ENCODE data around the gene SLC6A12.

SLC6A12 gene

GRCh38 chr12:214003-214741 is at the start of gene SLC6A12:
TSS of gene SLC6A12 (minus strand) at chr12:214157. CDS start at chr12:209986, 4,171 bp downstream.
- DNase-seq (ENCODE audit: low read depth): no peak
- H3K4me3 ChIP-seq (ENCODE audit: low read depth, low read length): no peak within 1 kb of the TSS

- DNase-seq (ENCODE audit: low read depth): no peak
- no peak overlapping the region for H3K4me3 ChIP-seq (ENCODE audit: low read depth, low read length)
Observed at GRCh38 chr12:263574-263973, 49.6 kb upstream of the SLC6A12 start.

GRCh38 chr12:262817-263216 is 48.9 kb upstream of the SLC6A12 start, which contains the start of gene SLC6A13:
TSS of gene SLC6A13 (minus strand) at chr12:262836. CDS start at chr12:260052, 2,784 bp downstream.
- DNase-seq (ENCODE audit: low read depth): no peak

GRCh38 chr12:262113-262512 is 48.2 kb upstream of the SLC6A12 start:
- H3K4me3 ChIP-seq (ENCODE audit: low read depth, low read length): no peak overlapping the region
- DNase-seq (ENCODE audit: low read depth): no peak

More at GRCh38 chr12:262817-263216, 48.9 kb upstream of the SLC6A12 start, which contains the start of gene SLC6A13:
- no peak within 1 kb of the TSS for H3K4me3 ChIP-seq (ENCODE audit: low read depth, low read length)

GRCh38 chr12:257521-258321 is 43.8 kb upstream of the SLC6A12 start:
- no peak overlapping the region for H3K4me3 ChIP-seq (ENCODE audit: low read depth, low read length)
- DNase-seq (ENCODE audit: low read depth): no peak

GRCh38 chr12:256958-257357 is 43.0 kb upstream of the SLC6A12 start:
- no peak for DNase-seq (ENCODE audit: low read depth)

GRCh38 chr12:256225-256624 is 42.3 kb upstream of the SLC6A12 start:
- H3K4me3 ChIP-seq (ENCODE audit: low read depth, low read length): no peak overlapping the region
- no peak for DNase-seq (ENCODE audit: low read depth)

More at GRCh38 chr12:256958-257357, 43.0 kb upstream of the SLC6A12 start:
- no peak overlapping the region for H3K4me3 ChIP-seq (ENCODE audit: low read depth, low read length)

- no peak overlapping the region for H3K4me3 ChIP-seq (ENCODE audit: low read depth, low read length)
- DNase-seq (ENCODE audit: low read depth): no peak
Observed at GRCh38 chr12:254912-255311, 41.0 kb upstream of the SLC6A12 start.

GRCh38 chr12:254039-254438 is 40.1 kb upstream of the SLC6A12 start:
- no peak for DNase-seq (ENCODE audit: low read depth)
- H3K4me3 ChIP-seq (ENCODE audit: low read depth, low read length): no peak overlapping the region

GRCh38 chr12:253116-253831 is 39.3 kb upstream of the SLC6A12 start:
- no peak overlapping the region for H3K4me3 ChIP-seq (ENCODE audit: low read depth, low read length)
- no peak for DNase-seq (ENCODE audit: low read depth)

- H3K4me3 ChIP-seq (ENCODE audit: low read depth, low read length): no peak overlapping the region
- DNase-seq (ENCODE audit: low read depth): no peak
Observed at GRCh38 chr12:252636-253035, 38.7 kb upstream of the SLC6A12 start.

GRCh38 chr12:247271-247670 is 33.3 kb upstream of the SLC6A12 start:
- H3K4me3 ChIP-seq (ENCODE audit: low read depth, low read length): no peak overlapping the region
- DNase-seq (ENCODE audit: low read depth): no peak

GRCh38 chr12:243381-243780 is 29.4 kb upstream of the SLC6A12 start:
- H3K4me3 ChIP-seq (ENCODE audit: low read depth, low read length): no peak overlapping the region
- no peak for DNase-seq (ENCODE audit: low read depth)

- no peak overlapping the region for H3K4me3 ChIP-seq (ENCODE audit: low read depth, low read length)
- no peak for DNase-seq (ENCODE audit: low read depth)
Observed at GRCh38 chr12:242496-242895, 28.5 kb upstream of the SLC6A12 start.

GRCh38 chr12:241266-241665 is 27.3 kb upstream of the SLC6A12 start:
- no peak overlapping the region for H3K4me3 ChIP-seq (ENCODE audit: low read depth, low read length)
- no peak for DNase-seq (ENCODE audit: low read depth)

GRCh38 chr12:240566-240965 is 26.6 kb upstream of the SLC6A12 start:
- DNase-seq (ENCODE audit: low read depth): no peak
- no peak overlapping the region for H3K4me3 ChIP-seq (ENCODE audit: low read depth, low read length)

- DNase-seq (ENCODE audit: low read depth): no peak
- H3K4me3 ChIP-seq (ENCODE audit: low read depth, low read length): no peak overlapping the region
Observed at GRCh38 chr12:238736-239398, 24.9 kb upstream of the SLC6A12 start.

GRCh38 chr12:238116-238515 is 24.2 kb upstream of the SLC6A12 start:
- DNase-seq (ENCODE audit: low read depth): no peak
- no peak overlapping the region for H3K4me3 ChIP-seq (ENCODE audit: low read depth, low read length)

- no peak overlapping the region for H3K4me3 ChIP-seq (ENCODE audit: low read depth, low read length)
- DNase-seq (ENCODE audit: low read depth): no peak
Observed at GRCh38 chr12:237026-237815, 23.3 kb upstream of the SLC6A12 start.

Measured in skeletal muscle cell (primary cell).